ENCODE data around the gene CCDC197.

The CCDC197 gene

DNA sequence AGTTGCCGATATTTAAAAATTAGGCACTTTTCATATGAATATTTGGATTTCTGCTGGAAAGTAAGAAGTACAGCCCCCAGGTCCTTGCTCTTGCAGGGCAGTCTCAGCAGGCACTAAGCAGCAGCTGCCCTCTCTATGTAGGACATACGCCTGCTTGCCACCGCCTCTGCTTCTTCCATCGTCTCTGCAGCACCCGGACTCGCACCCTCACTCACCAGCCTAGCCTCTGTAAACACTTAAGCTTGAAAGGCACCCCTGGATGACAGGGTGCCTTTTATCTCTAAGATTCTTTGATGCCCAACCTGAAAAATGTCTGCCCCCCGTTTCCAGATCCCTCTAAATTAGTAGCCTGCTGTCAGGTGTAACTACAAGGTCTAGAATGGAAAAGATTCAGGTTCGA lies 48.0 kb downstream of the CCDC197 start:
- DNase-seq: no peak

GRCh38 chr14:94045563-94046345 lies 48.7 kb downstream of the CCDC197 start:
- no peak for DNase-seq

DNA sequence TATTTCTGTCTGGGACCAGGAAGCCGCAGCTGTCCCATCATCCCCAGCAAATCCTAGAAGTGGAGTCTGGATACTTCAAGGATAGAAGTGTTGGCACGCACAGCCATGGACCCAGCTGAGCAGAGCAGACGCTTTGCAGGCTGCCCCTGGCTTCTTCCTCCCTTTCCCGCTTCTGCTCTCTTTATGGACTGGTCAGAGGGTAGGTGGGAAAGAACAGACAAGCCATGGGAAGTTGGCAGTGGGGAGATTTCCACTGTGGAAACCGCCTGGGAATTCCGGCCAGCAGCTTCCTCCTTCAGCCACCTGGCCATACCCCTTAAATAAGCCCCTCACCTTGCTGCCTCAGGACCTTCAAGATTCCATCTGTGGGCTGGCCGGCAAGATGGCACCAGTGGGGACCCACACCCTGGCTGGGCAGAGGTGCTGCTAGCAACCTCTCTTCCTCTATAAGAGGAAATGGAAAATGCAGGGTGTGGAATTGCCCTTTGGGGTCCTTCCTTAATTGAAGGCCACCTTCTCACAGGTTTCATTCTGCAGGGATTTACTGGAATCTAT lies 49.7 kb downstream of the CCDC197 start:
- DNase-seq: no peak

DNA sequence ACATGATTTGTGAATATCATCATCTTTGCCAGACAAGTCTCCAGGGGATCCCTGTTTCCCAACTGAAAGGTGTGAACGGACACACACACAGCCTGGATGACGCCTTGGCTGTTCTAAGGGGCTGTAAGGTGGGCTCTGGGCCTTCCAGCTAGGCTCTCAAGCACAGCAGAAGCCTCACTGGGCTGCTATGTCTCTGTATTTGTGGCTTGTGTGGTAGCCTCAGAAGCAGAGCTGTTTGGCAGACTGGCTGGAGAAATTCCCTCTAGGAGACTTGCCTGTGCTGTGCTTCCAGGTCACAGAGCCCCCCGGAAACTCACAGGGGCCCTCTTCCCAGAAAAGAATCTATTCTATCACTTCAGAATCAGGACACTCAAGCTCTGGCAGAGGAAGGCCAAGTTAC lies 50.5 kb downstream of the CCDC197 start:
- no peak for DNase-seq

GRCh38 chr14:94048691-94049624 lies 51.9 kb downstream of the CCDC197 start:
- no peak for DNase-seq

DNA sequence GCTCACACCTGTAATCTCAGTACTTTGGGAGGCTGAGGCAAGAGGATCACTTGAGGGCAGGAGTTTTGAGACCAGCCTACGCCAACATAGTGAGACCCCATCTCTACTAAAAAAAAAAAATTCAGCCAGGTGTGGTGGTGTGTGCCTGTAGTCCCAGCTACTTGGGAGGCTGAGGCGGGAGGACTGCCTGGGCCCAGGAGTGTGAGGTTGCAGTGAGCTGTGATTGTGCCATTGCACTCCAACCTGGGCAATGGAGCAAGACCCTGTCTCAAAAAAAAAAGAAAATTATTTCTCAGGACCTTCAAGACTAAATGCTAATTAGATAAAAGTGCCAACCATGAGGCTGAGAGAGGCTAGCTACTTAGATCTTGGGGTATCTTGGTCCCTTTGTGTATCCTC lies 52.5 kb downstream of the CCDC197 start:
- no peak for DNase-seq

- DNase-seq: no peak
Measured at GRCh38 chr14:94050231-94050880, 53.3 kb downstream of the CCDC197 start.

- DNase-seq: no peak
Measured at GRCh38 chr14:94051115-94051514, 54.0 kb downstream of the CCDC197 start.

GRCh38 chr14:94051779-94052178 lies 54.7 kb downstream of the CCDC197 start:
- no peak for DNase-seq

DNA sequence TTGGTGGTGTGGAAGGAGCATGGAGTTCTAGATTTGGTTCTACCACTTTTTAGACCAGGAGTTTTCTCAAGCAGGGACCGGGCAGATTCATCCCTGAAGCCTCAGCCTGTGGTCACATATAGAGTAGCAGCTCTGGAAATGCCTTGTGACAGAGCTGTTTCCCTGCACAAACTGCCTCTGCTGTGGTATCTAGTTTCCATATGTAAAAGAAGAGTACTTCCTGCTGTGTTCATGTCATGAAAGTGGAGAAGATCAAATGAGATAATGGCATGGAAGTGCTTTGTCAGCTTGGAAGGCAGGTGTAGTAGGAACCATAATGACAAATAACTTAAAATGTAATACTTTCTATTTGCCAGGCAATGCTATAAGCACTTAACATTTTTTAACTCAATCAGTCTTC lies 55.1 kb downstream of the CCDC197 start:
- no peak for DNase-seq

DNA sequence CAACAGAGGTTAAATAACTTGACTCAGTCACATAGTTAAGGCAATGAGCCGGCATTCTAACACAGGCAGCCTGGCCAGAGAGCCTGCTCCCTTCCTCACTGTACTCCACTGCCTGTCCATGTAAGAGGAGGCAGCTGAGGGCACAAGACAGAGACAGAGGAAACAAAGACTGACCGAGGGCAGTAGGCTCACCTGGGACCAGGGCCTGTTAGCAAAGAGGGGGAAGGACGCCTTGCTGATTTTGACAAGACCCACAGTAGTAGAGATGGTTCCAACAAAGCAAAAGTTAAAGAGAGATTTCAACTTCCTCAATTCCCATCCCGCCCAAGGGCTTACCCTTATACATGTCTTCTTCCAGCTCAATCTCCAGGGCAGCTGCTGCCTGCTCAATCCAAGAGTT lies 55.6 kb downstream of the CCDC197 start:
- no peak for DNase-seq

DNA sequence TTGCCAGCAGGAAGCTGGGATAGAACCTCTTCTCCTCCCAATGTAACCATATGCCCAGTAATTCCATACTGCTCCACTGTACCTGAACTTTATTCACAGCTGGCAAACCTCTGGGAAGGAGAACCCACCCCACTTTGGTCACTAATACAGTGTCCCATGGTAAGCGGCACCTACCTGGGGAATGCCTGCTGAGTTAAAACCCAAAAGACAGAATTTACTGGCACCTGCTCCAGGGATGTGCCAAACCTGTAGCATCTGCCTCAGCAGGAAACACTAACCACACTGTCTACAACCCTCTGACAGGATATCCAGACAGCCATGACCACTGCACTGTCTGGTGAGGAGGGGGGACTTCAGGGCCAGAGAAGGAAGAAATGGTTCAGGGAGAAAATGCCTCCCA lies 57.3 kb downstream of the CCDC197 start:
- no peak for DNase-seq

DNA sequence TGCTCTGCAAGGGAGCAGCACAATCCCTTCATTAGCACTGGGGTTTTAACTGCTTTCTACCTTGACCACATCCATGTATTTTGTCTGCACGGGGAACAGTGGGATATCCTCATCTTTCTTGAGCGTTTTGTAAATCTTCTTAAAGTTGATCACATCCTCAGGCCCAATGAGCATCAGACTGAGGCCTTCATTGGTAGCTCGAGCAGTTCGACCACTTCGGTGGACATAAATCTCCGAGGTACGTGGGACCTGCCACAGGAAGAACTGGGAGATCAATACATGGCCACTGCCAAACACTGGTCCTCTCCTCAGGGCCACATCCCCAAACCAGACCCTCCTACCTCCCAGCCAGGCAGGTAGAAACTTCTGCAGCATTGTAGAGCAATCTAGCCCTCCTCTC lies 57.8 kb downstream of the CCDC197 start:
- no peak for DNase-seq

DNA sequence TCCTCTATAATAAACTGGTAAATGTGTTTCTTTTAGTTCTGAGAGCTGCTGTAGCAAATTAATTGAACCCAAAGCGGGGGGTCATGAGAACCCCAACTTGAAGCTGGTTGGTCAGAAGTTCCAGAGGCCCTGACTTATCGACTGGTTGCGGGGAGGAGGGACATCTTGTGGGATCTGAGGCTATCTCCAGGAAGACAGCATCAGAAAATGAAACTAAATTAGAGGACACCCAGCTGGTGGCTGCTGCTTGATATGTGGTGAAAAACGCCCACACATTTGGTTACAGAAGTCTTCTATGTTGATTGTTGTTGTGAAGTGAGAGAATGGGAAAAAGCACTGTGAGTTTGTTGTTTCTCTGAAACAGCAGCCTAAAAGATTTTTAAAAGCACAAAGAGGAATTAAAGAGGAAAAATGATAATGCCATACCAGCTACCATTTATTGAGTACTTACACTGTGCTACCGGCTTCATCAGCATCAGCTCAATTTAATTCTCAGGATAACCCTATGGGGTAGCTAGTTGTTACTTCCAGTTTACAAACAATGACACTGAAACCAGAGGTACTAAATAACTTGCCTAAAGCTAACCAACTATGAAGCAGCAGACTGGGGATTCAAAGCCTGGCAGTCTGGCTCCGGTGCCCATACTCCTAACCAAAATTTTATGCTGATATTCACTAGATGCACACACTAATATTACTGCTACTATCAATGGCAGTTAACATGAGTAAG lies 59.6 kb downstream of the CCDC197 start:
- no peak for DNase-seq

- DNase-seq: no peak
Measured at GRCh38 chr14:94058128-94058673, 61.1 kb downstream of the CCDC197 start.
